ACC112 (cell line): ENCODE data around the gene CEACAM4.
"Not testable (repeated sequence)": the region's sequence is repeated elsewhere in the genome, so short reads cannot be mapped to it uniquely, and the experiment has no call there.

Source experiments
- H2AFZ ChIP-seq: fragments of 200-600 bp; sonication (generic); one replicate; pipeline ENCODE4 v1.6.0; 2017; ENCODE audit warnings: antibody characterized with exemption, low read length; ENCODE audit not compliant: unreplicated experiment
- H3K27ac ChIP-seq: fragments of 200-600 bp; sonication (generic); 2 replicates; pipeline ENCODE4 v1.5.1; 2014; ENCODE audit warnings: low read depth, mild to moderate bottlenecking, antibody characterized with exemption, low read length, moderate library complexity
- H3K27me3 ChIP-seq: fragments of 200-600 bp; sonication (generic); 2 replicates; pipeline ENCODE4 v1.6.1; 2014; ENCODE audit warnings: mild to moderate bottlenecking, antibody characterized with exemption, low read length, moderate library complexity, mixed read lengths; ENCODE audit not compliant: insufficient read depth
- H3K36me3 ChIP-seq: fragments of 200-600 bp; sonication (generic); 2 replicates; pipeline ENCODE4 v1.6.1; 2016; ENCODE audit warnings: mild to moderate bottlenecking, antibody characterized with exemption, low read length, moderate library complexity, mixed read lengths; ENCODE audit not compliant: insufficient read depth
- H3K4me1 ChIP-seq: fragments of 200-600 bp; sonication (generic); one replicate; pipeline ENCODE4 v1.6.1; 2016; ENCODE audit warnings: low read length, mixed read lengths; ENCODE audit not compliant: insufficient read depth, unreplicated experiment, control insufficient read depth
- H3K4me3 ChIP-seq: fragments of 200-600 bp; sonication (generic); 2 replicates; pipeline ENCODE4 v1.5.1; 2014; ENCODE audit warnings: mild to moderate bottlenecking, low read depth, low read length
- H3K79me2 ChIP-seq: fragments of 200-600 bp; sonication (generic); one replicate; pipeline ENCODE4 v1.6.0; 2016; ENCODE audit warnings: low read length; ENCODE audit not compliant: control insufficient read depth, unreplicated experiment, insufficient read depth

CEACAM4 gene

DNA sequence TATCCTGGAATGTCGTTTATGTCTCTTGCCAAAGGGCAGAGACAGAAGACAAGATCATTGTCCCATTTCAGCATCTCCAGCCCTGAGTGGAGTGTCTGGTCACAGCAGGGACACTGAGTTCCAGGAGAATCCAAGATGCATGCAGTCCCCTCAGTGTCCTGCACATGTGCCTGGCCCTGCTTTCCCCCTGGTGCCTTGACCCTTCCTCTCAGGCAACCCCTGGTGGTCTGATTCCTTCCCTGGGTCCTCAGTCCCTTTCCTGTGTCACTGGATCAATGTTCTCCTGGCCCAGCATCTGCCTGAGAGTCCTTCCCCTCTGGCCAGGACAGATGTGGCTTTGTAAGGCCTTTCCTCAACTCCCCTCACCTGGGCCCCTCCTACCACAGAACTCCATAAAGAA is 41.9 kb downstream of the CEACAM4 start:
- Histone ChIP-seq H2AFZ (no peak overlapping the region), H3K27ac (no peak overlapping the region), H3K4me1 (no peaks in the 10 kb centered on the region), H3K79me2 (no peaks in the 10 kb centered on the region), H3K27me3 (no peaks in the 10 kb centered on the region), H3K36me3 (no peaks in the 10 kb centered on the region), H3K4me3 (no peak overlapping the region)

DNA sequence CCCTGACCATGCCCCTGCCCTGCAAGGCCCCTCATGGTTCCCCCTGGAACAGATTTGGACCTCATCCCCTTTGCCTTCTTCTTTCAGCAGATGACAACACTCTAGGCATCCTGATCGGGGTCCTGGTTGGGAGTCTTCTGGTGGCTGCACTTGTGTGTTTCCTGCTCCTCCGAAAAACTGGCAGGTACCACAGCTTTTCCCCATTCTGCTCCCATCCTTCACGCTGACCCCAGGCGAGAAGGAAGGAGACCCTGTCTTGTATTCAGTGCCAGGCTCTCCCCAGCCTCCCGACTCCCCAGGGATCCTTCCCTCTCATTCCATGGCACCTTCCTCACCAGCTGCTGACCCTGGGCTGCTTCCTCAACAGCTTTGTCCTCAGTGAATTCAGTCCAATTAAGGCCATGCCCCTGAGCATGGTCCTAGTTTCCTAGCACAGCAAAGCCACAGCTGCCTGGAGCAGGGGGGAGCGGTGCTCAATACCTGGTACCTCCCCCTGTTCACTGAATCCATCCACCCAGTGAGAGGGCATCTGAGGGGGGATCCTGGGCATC is 42.5 kb downstream of the CEACAM4 start:
- Histone ChIP-seq H3K36me3 (no peaks in the 10 kb centered on the region), H3K4me3 (no peak overlapping the region), H2AFZ (no peak overlapping the region), H3K27ac (no peak overlapping the region), H3K27me3 (no peaks in the 10 kb centered on the region), H3K4me1 (no peaks in the 10 kb centered on the region), H3K79me2 (no peaks in the 10 kb centered on the region)

GRCh38 chr19:41582577-41583182 is 44.2 kb downstream of the CEACAM4 start:
- not testable (repeated sequence) for H3K4me1 ChIP-seq, H3K27me3 ChIP-seq, H3K79me2 ChIP-seq, H3K36me3 ChIP-seq, H3K27ac ChIP-seq, H2AFZ ChIP-seq, H3K4me3 ChIP-seq

DNA sequence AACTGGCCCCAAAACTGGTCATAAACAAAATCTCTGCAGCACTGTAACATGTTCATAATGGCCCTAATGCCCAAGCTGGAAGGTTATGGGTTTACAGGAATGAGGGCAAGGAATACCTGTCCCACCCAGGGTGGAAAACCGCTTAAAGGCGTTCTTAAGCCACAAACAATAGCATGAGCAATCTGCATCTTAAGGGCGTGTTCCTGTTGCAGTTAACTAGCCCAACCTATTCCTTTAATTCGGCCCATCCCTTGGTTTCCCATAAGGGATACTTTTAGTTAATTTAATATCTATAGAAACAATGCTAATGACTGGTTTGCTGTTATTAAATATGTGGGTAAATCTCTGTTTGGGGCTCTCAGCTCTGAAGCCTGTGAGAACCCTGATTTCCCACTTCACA is 45.8 kb downstream of the CEACAM4 start:
- H3K4me1 ChIP-seq, H3K79me2 ChIP-seq, H3K27ac ChIP-seq, H3K4me3 ChIP-seq, H3K36me3 ChIP-seq, H2AFZ ChIP-seq: not testable (repeated sequence)
- peaks cover 12% of the 10 kb centered on the region for H3K27me3 ChIP-seq

- no peak overlapping the region for H2AFZ ChIP-seq
- no peaks in the 10 kb centered on the region for H3K36me3 ChIP-seq
- no peaks in the 10 kb centered on the region for H3K79me2 ChIP-seq
- peaks cover 31% of the 10 kb centered on the region for H3K27me3 ChIP-seq
- H3K4me3 ChIP-seq, result no peak overlapping the region
- H3K27ac ChIP-seq, result no peak overlapping the region
- no peaks in the 10 kb centered on the region for H3K4me1 ChIP-seq
Observed at GRCh38 chr19:41578886-41579285, 48.0 kb downstream of the CEACAM4 start.

- no peak overlapping the region for H3K4me3 ChIP-seq
- H3K79me2 ChIP-seq, result no peaks in the 10 kb centered on the region
- peaks cover 40% of the 10 kb centered on the region for H3K27me3 ChIP-seq
- H3K36me3 ChIP-seq, result no peaks in the 10 kb centered on the region
- no peaks in the 10 kb centered on the region for H3K4me1 ChIP-seq
- no peak overlapping the region for H3K27ac ChIP-seq
- no peak overlapping the region for H2AFZ ChIP-seq
Observed at GRCh38 chr19:41577833-41578232, 49.0 kb downstream of the CEACAM4 start.

- no peak overlapping the region for H3K27ac ChIP-seq
- no peaks in the 10 kb centered on the region for H3K4me1 ChIP-seq
- peaks cover 40% of the 10 kb centered on the region for H3K27me3 ChIP-seq
- no peaks in the 10 kb centered on the region for H3K36me3 ChIP-seq
- H3K79me2 ChIP-seq, result no peaks in the 10 kb centered on the region
- no peak overlapping the region for H2AFZ ChIP-seq
- H3K4me3 ChIP-seq, result no peak overlapping the region
Observed at GRCh38 chr19:41577144-41577830, 49.6 kb downstream of the CEACAM4 start.

GRCh38 chr19:41575998-41576397 is 50.9 kb downstream of the CEACAM4 start, which contains the start of gene CEACAM21:
Gene CEACAM21 (plus strand): TSS chr19:41576166. CDS start chr19:41576275, 109 bp downstream.
- H3K27me3 ChIP-seq, result peaks cover 51% of the 10 kb centered on the region
- no peak within 1 kb of the TSS for H3K27ac ChIP-seq
- no peak within 1 kb of the TSS for H2AFZ ChIP-seq
- H3K79me2 ChIP-seq, result no peaks in the 10 kb centered on the region
- no peak within 1 kb of the TSS for H3K4me3 ChIP-seq
- no peaks in the 10 kb centered on the region for H3K36me3 ChIP-seq
- no peaks in the 10 kb centered on the region for H3K4me1 ChIP-seq

DNA sequence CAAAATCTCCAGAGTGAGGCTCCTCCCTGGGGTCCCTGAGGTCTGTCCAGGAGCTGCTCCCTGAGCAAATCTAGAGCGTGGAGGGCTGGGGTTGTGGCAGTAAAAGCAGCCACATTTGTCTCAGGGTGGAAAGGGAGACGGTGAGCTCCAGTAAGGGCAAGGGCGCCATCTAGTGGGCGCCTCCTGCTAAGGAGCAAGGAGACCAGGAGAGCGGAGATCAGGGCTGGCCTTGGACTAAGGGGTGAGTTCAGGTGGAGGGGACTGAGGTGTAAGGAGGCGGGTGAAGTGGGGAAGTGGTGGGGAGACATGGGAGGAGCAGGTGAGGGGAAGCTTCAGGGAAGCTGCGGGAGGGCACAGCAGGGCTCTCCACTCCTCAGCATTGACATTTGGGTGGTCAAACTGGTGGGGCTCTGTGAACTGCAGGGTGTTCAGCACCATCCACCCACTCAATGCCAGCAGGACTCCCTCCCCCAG is 56.2 kb downstream of the CEACAM4 start:
- H2AFZ ChIP-seq, result no peak overlapping the region
- no peaks in the 10 kb centered on the region for H3K4me1 ChIP-seq
- H3K27ac ChIP-seq, result no peak overlapping the region
- no peaks in the 10 kb centered on the region for H3K79me2 ChIP-seq
- no peaks in the 10 kb centered on the region for H3K36me3 ChIP-seq
- H3K4me3 ChIP-seq, result no peak overlapping the region
- peaks cover 79% of the 10 kb centered on the region for H3K27me3 ChIP-seq

GRCh38 chr19:41570179-41570578 is 56.7 kb downstream of the CEACAM4 start:
- H2AFZ ChIP-seq, result no peak overlapping the region

More at GRCh38 chr19:41570179-41570578, 56.7 kb downstream of the CEACAM4 start:
- Histone ChIP-seq H3K4me3 (no peak overlapping the region), H3K79me2 (no peaks in the 10 kb centered on the region), H3K27ac (no peak overlapping the region), H3K27me3 (peaks cover 79% of the 10 kb centered on the region), H3K4me1 (no peaks in the 10 kb centered on the region), H3K36me3 (no peaks in the 10 kb centered on the region)
